Esophagus muscularis mucosa (tissue), 3 donors: ENCODE results near the gene BPGM.

Source experiments
- POLR2A ChIP-seq: fragments of 450-650 bp; IDR thresholded peaks from one replicate; pipeline ENCODE4 v1.6.1; 2017; ENCODE audit warnings: antibody characterized with exemption, moderate library complexity, mild to moderate bottlenecking, low read depth
- POLR2AphosphoS5 ChIP-seq, 2 donors: sonication (generic); formaldehyde crosslinking; IDR thresholded peaks; one replicate each; pipeline ENCODE4 v1.6.1; 2017; ENCODE audit warnings: antibody characterized with exemption in 2 of 2
- TF ChIP-seq, protein P1 (sequence below), 3 experiments: fragments of 200-600 bp in 2 of 3; fragments of 450-650 bp in 1 of 3; sonication (generic) in 2 of 3; IDR thresholded peaks; one replicate each; pipeline ENCODE4 v1.5.1; 2017 to 2019; ENCODE audit warnings: antibody characterized with exemption in 3 of 3, mild to moderate bottlenecking in 2 of 3, moderate library complexity in 1 of 3

DNA sequence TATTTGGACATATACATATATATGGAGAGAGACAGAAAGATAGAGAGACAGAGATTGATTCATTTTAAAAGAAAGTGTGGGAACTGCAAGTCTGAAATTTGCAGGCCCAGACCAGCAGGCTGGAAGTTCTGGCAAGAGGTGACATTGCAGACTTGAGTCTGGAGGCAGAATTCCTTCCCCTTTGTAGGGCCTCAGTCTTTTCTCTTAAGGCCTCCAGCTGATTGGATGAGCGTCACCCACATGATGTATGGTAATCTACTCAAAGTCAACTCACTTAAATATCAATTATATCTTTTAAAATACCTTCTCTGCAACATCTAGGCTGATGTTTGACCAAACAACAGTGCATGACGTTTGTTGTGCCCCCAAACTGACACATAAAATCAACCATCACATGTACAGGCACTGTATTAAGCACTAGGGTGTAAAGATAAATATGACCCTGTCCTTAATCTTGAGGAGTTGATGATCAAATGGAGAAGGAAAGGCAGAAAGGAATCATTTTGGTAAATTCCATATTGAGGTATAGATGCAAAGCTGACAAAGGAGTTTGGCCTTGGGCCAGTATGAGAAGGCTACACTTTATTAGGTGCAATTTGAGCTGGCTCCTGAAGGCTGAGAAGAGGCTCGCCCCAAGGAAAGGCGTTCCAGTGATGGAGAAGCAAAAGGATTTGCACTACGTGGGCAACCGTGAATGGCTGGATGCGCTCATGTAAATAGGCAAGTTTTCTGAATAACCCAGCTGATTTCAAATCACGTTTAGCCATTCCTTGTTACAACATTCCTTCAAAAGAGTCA is 52.6 kb downstream of the BPGM start:
- TF ChIP-seq, protein P1, sequence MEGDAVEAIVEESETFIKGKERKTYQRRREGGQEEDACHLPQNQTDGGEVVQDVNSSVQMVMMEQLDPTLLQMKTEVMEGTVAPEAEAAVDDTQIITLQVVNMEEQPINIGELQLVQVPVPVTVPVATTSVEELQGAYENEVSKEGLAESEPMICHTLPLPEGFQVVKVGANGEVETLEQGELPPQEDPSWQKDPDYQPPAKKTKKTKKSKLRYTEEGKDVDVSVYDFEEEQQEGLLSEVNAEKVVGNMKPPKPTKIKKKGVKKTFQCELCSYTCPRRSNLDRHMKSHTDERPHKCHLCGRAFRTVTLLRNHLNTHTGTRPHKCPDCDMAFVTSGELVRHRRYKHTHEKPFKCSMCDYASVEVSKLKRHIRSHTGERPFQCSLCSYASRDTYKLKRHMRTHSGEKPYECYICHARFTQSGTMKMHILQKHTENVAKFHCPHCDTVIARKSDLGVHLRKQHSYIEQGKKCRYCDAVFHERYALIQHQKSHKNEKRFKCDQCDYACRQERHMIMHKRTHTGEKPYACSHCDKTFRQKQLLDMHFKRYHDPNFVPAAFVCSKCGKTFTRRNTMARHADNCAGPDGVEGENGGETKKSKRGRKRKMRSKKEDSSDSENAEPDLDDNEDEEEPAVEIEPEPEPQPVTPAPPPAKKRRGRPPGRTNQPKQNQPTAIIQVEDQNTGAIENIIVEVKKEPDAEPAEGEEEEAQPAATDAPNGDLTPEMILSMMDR (IDR thresholded peaks at IDR 0.05) = no peak
- no peak for TF ChIP-seq POLR2A
- no peak for TF ChIP-seq POLR2AphosphoS5 (IDR thresholded peaks at IDR 0.05)
